Fibroblast of lung (primary cell): Measurements from ENCODE around the gene PCYT1A. TPM values are rescaled to one million over a fixed set of nuclear protein-coding genes. Genes with fewer than 3 reads are reported as not detected.

Source experiments
- DNase-seq, 2 donors: peaks; one replicate each; pipeline versions ENCODE4 v3.0.0 to v3.0.0-alpha.2; 2010; ENCODE audit warnings: low read depth in 2 of 2
- H2AFZ ChIP-seq: 2 replicates; pipeline ENCODE4 v1.5.1; 2012; ENCODE audit warnings: low read length, control low read depth, inconsistent platforms
- H3K27ac ChIP-seq: 2 replicates; pipeline ENCODE4 v1.5.1; 2011; ENCODE audit warnings: low read length, control low read depth; ENCODE audit not compliant: insufficient read depth
- H3K27me3 ChIP-seq: 2 replicates; pipeline ENCODE4 v1.5.1; 2011; ENCODE audit warnings: mild to moderate bottlenecking, low read length; ENCODE audit not compliant: control insufficient read depth, insufficient read depth
- H3K36me3 ChIP-seq: 2 replicates; pipeline ENCODE4 v1.5.1; 2011; ENCODE audit warnings: low read length; ENCODE audit not compliant: control insufficient read depth, insufficient read depth
- H3K4me1 ChIP-seq: 2 replicates; pipeline ENCODE4 v1.5.1; 2011; ENCODE audit warnings: low read length; ENCODE audit not compliant: control insufficient read depth, insufficient read depth; ENCODE audit errors: extremely low read depth
- H3K4me2 ChIP-seq: 2 replicates; pipeline ENCODE4 v1.5.1; 2011; ENCODE audit warnings: low read length, control low read depth; ENCODE audit not compliant: insufficient read depth; ENCODE audit errors: extremely low read depth
- H3K4me3 ChIP-seq, 4 experiments: fragments of 200-600 bp in 1 of 4; sonication (generic) in 1 of 4; replicated peaks in 1 of 4; 2 replicates each; pipeline ENCODE4 v1.5.1; 2011 to 2016; ENCODE audit warnings: low read length in 4 of 4, low read depth in 3 of 4, mild to moderate bottlenecking in 3 of 4, control low read depth in 2 of 4, inconsistent platforms in 1 of 4, mixed read lengths in 1 of 4; ENCODE audit not compliant: insufficient read depth in 1 of 4; ENCODE audit errors: control extremely low read depth in 1 of 4
- H3K79me2 ChIP-seq: 2 replicates; pipeline ENCODE4 v1.5.1; 2012; ENCODE audit warnings: mild to moderate bottlenecking, low read length, inconsistent platforms; ENCODE audit not compliant: control insufficient read depth, insufficient read depth
- H3K9ac ChIP-seq: 2 replicates; pipeline ENCODE4 v1.5.1; 2011; ENCODE audit warnings: mild to moderate bottlenecking, low read length, control low read depth; ENCODE audit not compliant: insufficient read depth
- H3K9me3 ChIP-seq: 2 replicates; pipeline ENCODE4 v1.5.1; 2012; ENCODE audit warnings: low read depth, low read length; ENCODE audit not compliant: control insufficient read depth, insufficient read depth
- H4K20me1 ChIP-seq: 2 replicates; pipeline ENCODE4 v1.5.1; 2011; ENCODE audit warnings: low read length; ENCODE audit not compliant: control insufficient read depth, insufficient read depth; ENCODE audit errors: extremely low read depth
- EZH2 ChIP-seq: IDR thresholded peaks from 2 replicates; pipeline ENCODE4 v1.5.1; 2012; ENCODE audit warnings: low read length, control low read depth, mild to moderate bottlenecking; ENCODE audit errors: missing control alignments
- polyA plus RNA-seq, 2 donors: library from polyadenylated mRNA; depleted of rRNA in 1 of 2; stranded (reverse) in 1 of 2; unstranded in 1 of 2; fragments of >200 nt; gene quantifications; 2 replicates each; pipeline ENCODE4 v1.2.1, GENCODE V29; 2011 to 2012; ENCODE audit warnings: missing spikeins in 1 of 2
- total RNA-seq: library from RNA; depleted of rRNA; stranded (reverse); fragments of >200 nt; gene quantifications from 2 replicates; pipeline ENCODE4 v1.2.1, GENCODE V29; 2014
- TF ChIP-seq, protein P1 (sequence below), 2 donors: IDR thresholded peaks in 1 of 2; conservative IDR thresholded peaks in 1 of 2; 1 replicate in 1 of 2; 2 replicates in 1 of 2; pipeline ENCODE4 v1.5.1; 2011 to 2012; ENCODE audit warnings: low read length in 2 of 2, control low read depth in 1 of 2, inconsistent platforms in 1 of 2, low read depth in 1 of 2, mild to moderate bottlenecking in 1 of 2

The PCYT1A gene
- total and polyA plus RNA-seq, 2 donors (not counting 1 experiment from before 2014, with no cell fraction given), result 68.9 to 73.8 TPM

DNA sequence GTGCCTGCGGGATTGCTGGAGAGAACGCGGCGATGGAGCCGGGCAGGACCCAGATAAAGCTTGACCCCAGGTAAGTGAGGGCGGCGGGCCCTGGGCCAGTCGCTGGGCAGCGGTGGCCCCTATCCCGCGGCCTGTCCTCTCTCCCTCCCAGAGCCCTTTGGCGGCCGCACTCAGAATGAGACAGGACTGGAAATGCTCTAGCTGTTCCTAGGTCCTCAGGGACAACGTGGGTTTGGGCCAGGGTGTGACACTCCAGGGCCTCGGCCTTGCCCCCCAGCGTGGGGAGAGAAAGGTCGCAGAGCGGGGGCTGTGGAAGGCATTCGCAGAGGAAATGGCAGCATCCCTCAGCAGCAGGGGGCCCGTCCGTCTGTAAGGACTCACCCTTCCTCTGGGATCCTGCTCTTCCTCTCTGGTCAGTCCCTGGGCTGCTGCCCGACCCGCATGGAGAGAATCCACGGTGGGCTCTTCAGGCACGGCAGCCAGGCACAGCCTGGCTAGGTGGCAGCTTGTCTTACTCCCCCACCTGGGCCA lies 70.8 kb downstream of the PCYT1A start:
- Histone ChIP-seq H3K36me3 (no peaks in the 10 kb centered on the region), H3K4me3 (no peak overlapping the region), H3K27me3 (peaks cover 7% of the 10 kb centered on the region), H3K79me2 (no peaks in the 10 kb centered on the region), H3K9ac (no peak overlapping the region), H3K4me2 (no peak overlapping the region), H2AFZ (no peak overlapping the region), H3K27ac (no peak overlapping the region), H3K4me1 (peaks cover 5% of the 10 kb centered on the region), H3K9me3 (no peaks in the 10 kb centered on the region), H4K20me1 (no peaks in the 10 kb centered on the region)
- TF ChIP-seq, protein P1, sequence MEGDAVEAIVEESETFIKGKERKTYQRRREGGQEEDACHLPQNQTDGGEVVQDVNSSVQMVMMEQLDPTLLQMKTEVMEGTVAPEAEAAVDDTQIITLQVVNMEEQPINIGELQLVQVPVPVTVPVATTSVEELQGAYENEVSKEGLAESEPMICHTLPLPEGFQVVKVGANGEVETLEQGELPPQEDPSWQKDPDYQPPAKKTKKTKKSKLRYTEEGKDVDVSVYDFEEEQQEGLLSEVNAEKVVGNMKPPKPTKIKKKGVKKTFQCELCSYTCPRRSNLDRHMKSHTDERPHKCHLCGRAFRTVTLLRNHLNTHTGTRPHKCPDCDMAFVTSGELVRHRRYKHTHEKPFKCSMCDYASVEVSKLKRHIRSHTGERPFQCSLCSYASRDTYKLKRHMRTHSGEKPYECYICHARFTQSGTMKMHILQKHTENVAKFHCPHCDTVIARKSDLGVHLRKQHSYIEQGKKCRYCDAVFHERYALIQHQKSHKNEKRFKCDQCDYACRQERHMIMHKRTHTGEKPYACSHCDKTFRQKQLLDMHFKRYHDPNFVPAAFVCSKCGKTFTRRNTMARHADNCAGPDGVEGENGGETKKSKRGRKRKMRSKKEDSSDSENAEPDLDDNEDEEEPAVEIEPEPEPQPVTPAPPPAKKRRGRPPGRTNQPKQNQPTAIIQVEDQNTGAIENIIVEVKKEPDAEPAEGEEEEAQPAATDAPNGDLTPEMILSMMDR (conservative IDR thresholded peaks at IDR 0.05 in 1 of 2, IDR thresholded peaks at IDR 0.05 in 1 of 2; ENCODE audit: low read depth in 1 of 2, low read length in 2 of 2), result no peak
- TF ChIP-seq EZH2, result no peak
- DNase-seq, result no peak

DNA sequence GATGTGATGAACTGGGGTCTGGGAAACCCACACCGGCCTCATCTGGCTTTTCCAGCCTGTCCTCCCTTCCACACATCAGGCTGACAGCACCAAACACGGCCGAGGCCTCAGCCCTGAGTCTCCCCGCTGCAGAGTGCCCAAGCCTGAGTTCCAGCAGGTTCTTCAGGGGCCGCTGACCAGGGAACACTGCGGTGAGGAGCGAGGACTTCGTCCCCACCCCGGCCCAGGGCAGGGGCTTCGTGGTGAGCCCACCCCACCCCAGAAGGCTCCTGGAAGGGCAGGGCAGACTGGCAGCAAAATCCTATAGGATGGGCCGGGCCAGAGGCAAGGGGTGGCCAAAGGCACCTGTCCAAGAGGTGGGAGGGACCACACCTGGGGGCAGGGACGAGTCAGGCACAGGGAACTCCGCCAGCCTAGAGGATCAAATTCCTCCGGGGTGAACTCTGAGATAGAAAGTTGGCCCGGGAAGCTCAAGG lies 71.4 kb downstream of the PCYT1A start, which contains the start of gene SLC51A:
TSS of gene SLC51A (plus strand) at position 446 of the 476 bp plus-strand sequence. CDS start 179 bp downstream, outside the sequence.
- no peak for DNase-seq
- Histone ChIP-seq H4K20me1 (no peaks in the 10 kb centered on the region), H3K9me3 (no peaks in the 10 kb centered on the region), H3K4me1 (peaks cover 5% of the 10 kb centered on the region), H3K4me2 (no peak within 1 kb of the TSS), H3K9ac (no peak within 1 kb of the TSS), H3K27ac (no peak within 1 kb of the TSS), H3K79me2 (no peaks in the 10 kb centered on the region), H3K36me3 (no peaks in the 10 kb centered on the region), H3K27me3 (peaks cover 7% of the 10 kb centered on the region), H2AFZ (no peak within 1 kb of the TSS), H3K4me3 (no peak within 1 kb of the TSS)
- TF ChIP-seq, protein P1 (conservative IDR thresholded peaks at IDR 0.05 in 1 of 2, IDR thresholded peaks at IDR 0.05 in 1 of 2; ENCODE audit: low read depth in 1 of 2, low read length in 2 of 2), result no peak
- TF ChIP-seq EZH2, result no peak

DNA sequence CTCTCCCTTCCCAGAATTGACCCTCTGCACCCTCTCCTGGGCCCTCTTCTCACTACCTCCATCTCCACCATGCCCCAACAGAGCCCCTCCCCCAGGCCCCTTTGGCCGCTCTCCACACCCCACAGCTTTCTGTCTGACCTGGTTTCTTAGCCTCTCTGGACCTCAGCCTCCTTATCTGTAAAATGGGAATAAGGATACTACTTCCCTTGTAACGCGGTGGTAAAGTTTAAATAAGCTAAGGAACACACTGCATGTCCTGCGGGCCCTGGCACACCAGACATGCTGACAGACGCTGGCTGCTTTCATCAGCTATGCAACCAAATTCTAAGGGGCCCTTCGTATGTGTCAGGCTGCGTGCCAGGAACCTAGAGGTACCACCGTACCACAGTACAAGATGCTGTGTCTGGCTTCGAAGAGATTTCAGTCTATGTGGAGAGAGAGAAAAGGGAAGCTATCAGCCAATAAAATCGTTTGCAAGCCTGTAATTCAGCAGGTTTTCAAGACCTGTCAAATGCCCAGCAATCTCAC lies 72.0 kb downstream of the PCYT1A start:
- peaks cover 5% of the 10 kb centered on the region for H3K4me1 ChIP-seq
- TF ChIP-seq, protein P1 (conservative IDR thresholded peaks at IDR 0.05 in 1 of 2, IDR thresholded peaks at IDR 0.05 in 1 of 2; ENCODE audit: low read depth in 1 of 2, low read length in 2 of 2), result no peak
- TF ChIP-seq EZH2, result no peak
- H4K20me1 ChIP-seq, result no peaks in the 10 kb centered on the region
- DNase-seq, result no peak
- no peak overlapping the region for H3K9ac ChIP-seq
- peaks cover 7% of the 10 kb centered on the region for H3K27me3 ChIP-seq
- no peak overlapping the region for H3K4me3 ChIP-seq
- H3K9me3 ChIP-seq, result no peaks in the 10 kb centered on the region
- no peaks in the 10 kb centered on the region for H3K79me2 ChIP-seq
- H3K36me3 ChIP-seq, result no peaks in the 10 kb centered on the region
- H3K4me2 ChIP-seq, result no peak overlapping the region
- H3K27ac ChIP-seq, result no peak overlapping the region
- no peak overlapping the region for H2AFZ ChIP-seq
